ENCODE data around the gene NHSL1. TPM values are rescaled to one million over a fixed set of nuclear protein-coding genes. Genes with fewer than 3 reads are reported as not detected.

Gene NHSL1
- total RNA-seq, 1 experiment from 2014 or later: 41.9 TPM

DNA sequence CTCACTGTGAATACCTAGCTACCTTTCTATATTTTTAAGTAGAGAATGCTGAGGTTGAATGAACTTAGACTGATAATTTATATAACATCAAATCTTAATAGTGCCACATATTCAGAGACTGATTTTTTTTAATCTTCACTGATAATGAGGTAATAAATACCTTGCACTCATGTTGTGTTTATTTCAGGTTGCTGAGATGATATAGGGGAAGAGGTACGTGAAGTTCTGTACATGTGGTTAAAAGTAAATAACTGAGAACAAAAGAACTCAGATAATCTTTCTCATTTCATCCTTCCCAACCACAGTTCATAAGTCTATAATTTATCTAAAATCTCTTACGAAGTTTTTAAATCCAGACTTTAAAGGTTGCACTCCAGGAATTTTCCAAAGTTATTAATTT lies 6.4 kb downstream of the NHSL1 start:
- Histone ChIP-seq H3K4me3 (ENCODE audit: low read depth, low read length) (no peak overlapping the region), H3K4me1 (peaks cover 3% of the 10 kb centered on the region), H3K27me3 (replicated peaks; ENCODE audit: control insufficient read depth, insufficient read depth, low read length) (no peaks in the 10 kb centered on the region), H3K36me3 (ENCODE audit: control insufficient read depth, insufficient read depth, low read length) (no peaks in the 10 kb centered on the region), H3K9me3 (no peaks in the 10 kb centered on the region)
- ChIA-PET CTCF (no interaction called here), POLR2A (no interaction called here)
- H3K9me3 Mint-ChIP-seq (ENCODE audit: unreplicated experiment): no peaks in the 10 kb centered on the region
- no peaks in the 10 kb centered on the region for H3K27me3 Mint-ChIP-seq (ENCODE audit: insufficient read depth, unreplicated experiment)
- intact Hi-C loops (cut with micrococcal nuclease; ENCODE audit: unreplicated experiment): no loop called here
- peaks cover 2% of the 10 kb centered on the region for H3K4me1 Mint-ChIP-seq (ENCODE audit: low read depth, unreplicated experiment)
- H3K4me3 Mint-ChIP-seq (ENCODE audit: unreplicated experiment): no peak overlapping the region
- no peak overlapping the region for H3K27ac Mint-ChIP-seq (ENCODE audit: unreplicated experiment)
- TF ChIP-seq CTCF (IDR thresholded peaks at IDR 0.05; ENCODE audit: insufficient read depth in 1 of 2, low read depth in 1 of 2, low read length in 1 of 2, severe bottlenecking in 1 of 2, unreplicated experiment in 1 of 2): no peak
- H3K36me3 Mint-ChIP-seq (ENCODE audit: insufficient read depth, unreplicated experiment): peaks cover 4% of the 10 kb centered on the region
- DNase-seq: no peak
- no TSS peak for BruUV-seq (replicated peaks)

DNA sequence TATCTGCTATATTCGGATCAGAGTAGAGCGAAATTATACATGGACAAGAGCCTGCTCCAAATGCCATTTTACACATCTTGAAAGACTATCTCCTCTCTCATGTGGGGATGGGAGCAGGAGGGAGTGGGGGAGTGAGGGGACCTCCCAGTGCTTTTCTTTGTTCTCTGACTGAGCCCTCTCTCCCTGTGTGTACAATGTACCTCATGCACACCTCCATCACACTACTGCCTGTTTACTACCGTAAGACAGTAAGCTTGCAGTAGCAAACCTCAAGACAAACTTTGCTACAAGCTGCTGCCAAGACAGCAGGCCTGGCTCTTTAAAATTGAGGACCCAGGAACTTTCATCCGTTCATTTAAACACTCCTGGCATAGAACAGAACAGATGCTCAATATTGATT lies 7.2 kb downstream of the NHSL1 start:
- no peak for TF ChIP-seq CTCF (IDR thresholded peaks at IDR 0.05; ENCODE audit: insufficient read depth in 1 of 2, low read depth in 1 of 2, low read length in 1 of 2, severe bottlenecking in 1 of 2, unreplicated experiment in 1 of 2)
- H3K4me1 ChIP-seq: peaks cover 7% of the 10 kb centered on the region
- H3K27me3 Mint-ChIP-seq (ENCODE audit: insufficient read depth, unreplicated experiment): no peaks in the 10 kb centered on the region
- H3K9me3 ChIP-seq: no peaks in the 10 kb centered on the region
- no peaks in the 10 kb centered on the region for H3K9me3 Mint-ChIP-seq (ENCODE audit: unreplicated experiment)
- H3K4me3 ChIP-seq (ENCODE audit: low read depth, low read length): no peak overlapping the region
- DNase-seq: no peak
- ChIA-PET CTCF (no interaction called here), POLR2A (no interaction called here)
- H3K27ac Mint-ChIP-seq (ENCODE audit: unreplicated experiment): no peak overlapping the region
- intact Hi-C loops (cut with micrococcal nuclease; ENCODE audit: unreplicated experiment): no loop called here
- no peak overlapping the region for H3K4me3 Mint-ChIP-seq (ENCODE audit: unreplicated experiment)
- H3K4me1 Mint-ChIP-seq (ENCODE audit: low read depth, unreplicated experiment): peaks cover 2% of the 10 kb centered on the region
- no TSS peak for BruUV-seq (replicated peaks)
- H3K36me3 ChIP-seq (ENCODE audit: control insufficient read depth, insufficient read depth, low read length): no peaks in the 10 kb centered on the region
- H3K36me3 Mint-ChIP-seq (ENCODE audit: insufficient read depth, unreplicated experiment): peaks cover 4% of the 10 kb centered on the region
- no peaks in the 10 kb centered on the region for H3K27me3 ChIP-seq (replicated peaks; ENCODE audit: control insufficient read depth, insufficient read depth, low read length)

GRCh38 chr6:138491017-138491416 lies 8.3 kb downstream of the NHSL1 start:
- Histone ChIP-seq H3K36me3 (ENCODE audit: control insufficient read depth, insufficient read depth, low read length) (no peaks in the 10 kb centered on the region), H3K4me3 (ENCODE audit: low read depth, low read length) (no peak overlapping the region), H3K4me1 (peaks cover 18% of the 10 kb centered on the region), H3K27me3 (replicated peaks; ENCODE audit: control insufficient read depth, insufficient read depth, low read length) (no peaks in the 10 kb centered on the region), H3K9me3 (no peaks in the 10 kb centered on the region)
- no TSS peak for BruUV-seq (replicated peaks)
- H3K36me3 Mint-ChIP-seq (ENCODE audit: insufficient read depth, unreplicated experiment): peaks cover 4% of the 10 kb centered on the region
- no peak overlapping the region for H3K4me3 Mint-ChIP-seq (ENCODE audit: unreplicated experiment)
- POLR2A ChIA-PET: no interaction called here
- no peak overlapping the region for H3K27ac Mint-ChIP-seq (ENCODE audit: unreplicated experiment)
- intact Hi-C loops (cut with micrococcal nuclease; ENCODE audit: unreplicated experiment): no loop called here
- TF ChIP-seq CTCF (IDR thresholded peaks at IDR 0.05; ENCODE audit: insufficient read depth in 1 of 2, low read depth in 1 of 2, low read length in 1 of 2, severe bottlenecking in 1 of 2, unreplicated experiment in 1 of 2): no peak
- no peaks in the 10 kb centered on the region for H3K27me3 Mint-ChIP-seq (ENCODE audit: insufficient read depth, unreplicated experiment)
- CTCF ChIA-PET: no interaction called here
- DNase-seq: no peak
- H3K4me1 Mint-ChIP-seq (ENCODE audit: low read depth, unreplicated experiment): peaks cover 13% of the 10 kb centered on the region
- H3K9me3 Mint-ChIP-seq (ENCODE audit: unreplicated experiment): peaks cover 5% of the 10 kb centered on the region
